HL-60/S4 (cell line): ENCODE measurements around the gene PDIA2.

ENCODE experiments used
- in situ Hi-C: fragments of 300-500 bp; cut with MboI; formaldehyde crosslinking; loops from 2 replicates; pipeline ENCODE4 v1.14.3; 2022; ENCODE audit warnings: low sequenced_read_pairs

PDIA2 gene

DNA sequence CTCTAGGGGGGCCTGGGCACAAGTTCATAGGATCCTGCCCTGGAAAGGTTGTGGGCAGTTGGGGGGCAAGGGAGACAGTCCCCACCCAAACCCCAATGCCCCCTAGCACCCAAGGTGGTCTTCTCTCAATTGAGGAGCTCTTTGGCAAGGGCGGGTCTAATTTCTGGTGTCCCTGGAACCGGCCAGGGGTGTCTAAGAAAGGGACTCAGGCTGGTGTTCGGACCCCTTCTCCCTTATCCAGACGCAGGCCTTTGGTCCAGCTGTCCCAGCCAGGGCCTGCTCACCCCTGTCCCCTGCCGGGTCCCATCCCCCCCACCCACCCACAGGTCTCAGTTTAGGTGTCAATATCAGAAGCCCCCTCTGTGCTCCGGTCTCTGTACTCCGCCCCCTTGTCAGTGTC is 3.4 kb upstream of the PDIA2 start:
- in situ Hi-C loops, result no loop called here

DNA sequence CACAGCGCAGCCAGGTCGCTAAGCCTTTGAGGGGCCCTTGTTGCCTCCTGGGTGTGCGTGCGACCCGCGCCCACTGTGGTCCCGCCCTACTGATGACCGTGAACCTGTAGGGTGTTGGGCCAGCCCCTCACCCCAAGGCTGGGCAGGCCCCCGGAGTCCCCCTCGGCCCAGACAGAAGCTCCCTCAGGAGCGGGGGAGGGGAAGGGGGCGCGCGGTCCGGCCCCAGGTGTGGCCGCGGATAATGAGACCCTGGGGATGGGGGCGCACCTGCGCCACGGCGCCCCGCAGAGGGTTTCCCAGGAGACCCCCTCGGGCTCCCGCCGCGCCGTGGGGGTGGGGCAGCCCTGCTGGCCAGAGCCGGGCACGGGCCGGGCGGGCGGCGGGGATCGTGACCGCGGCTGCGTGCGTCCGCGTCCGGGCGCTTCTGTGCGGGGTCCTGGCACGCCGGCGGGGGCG is 2.9 kb upstream of the PDIA2 start:
- in situ Hi-C loops, result no loop called here

DNA sequence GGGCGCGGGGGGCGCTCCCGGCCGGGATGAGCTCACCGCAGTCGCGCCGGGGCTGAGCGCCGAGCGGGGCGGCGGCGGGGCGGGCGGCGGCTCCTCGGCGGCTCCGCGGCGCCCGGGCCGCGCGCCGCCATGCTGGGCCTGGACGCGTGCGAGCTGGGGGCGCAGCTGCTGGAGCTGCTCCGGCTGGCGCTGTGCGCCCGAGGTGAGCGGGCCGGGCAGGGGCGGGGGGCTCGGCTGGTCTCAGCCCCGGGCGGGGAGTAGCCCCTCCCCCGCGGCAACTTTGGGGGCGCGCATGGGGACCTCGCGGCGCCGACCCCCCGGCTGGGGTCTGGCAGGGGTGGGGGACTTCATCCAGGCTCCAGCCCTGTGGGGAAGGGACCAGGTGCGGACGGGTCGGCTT is 2.4 kb upstream of the PDIA2 start, which contains the start of gene ARHGDIG:
ARHGDIG (plus strand) TSS at position 40 of the 400 bp plus-strand sequence; CDS start at position 130, 90 bp downstream.
- in situ Hi-C loops, result no loop called here

GRCh38 chr16:280991-281659 is 1.8 kb upstream of the PDIA2 start:
- in situ Hi-C loops, result no loop called here

GRCh38 chr16:281660-282255 is 1.2 kb upstream of the PDIA2 start:
- in situ Hi-C loops, result no loop called here

- in situ Hi-C loops, result no loop called here
These were observed 473 bp upstream of the PDIA2 start for GRCh38 chr16:282491-282890.

GRCh38 chr16:284204-285120 is 1.5 kb downstream of the PDIA2 start:
- in situ Hi-C loops, result no loop called here

DNA sequence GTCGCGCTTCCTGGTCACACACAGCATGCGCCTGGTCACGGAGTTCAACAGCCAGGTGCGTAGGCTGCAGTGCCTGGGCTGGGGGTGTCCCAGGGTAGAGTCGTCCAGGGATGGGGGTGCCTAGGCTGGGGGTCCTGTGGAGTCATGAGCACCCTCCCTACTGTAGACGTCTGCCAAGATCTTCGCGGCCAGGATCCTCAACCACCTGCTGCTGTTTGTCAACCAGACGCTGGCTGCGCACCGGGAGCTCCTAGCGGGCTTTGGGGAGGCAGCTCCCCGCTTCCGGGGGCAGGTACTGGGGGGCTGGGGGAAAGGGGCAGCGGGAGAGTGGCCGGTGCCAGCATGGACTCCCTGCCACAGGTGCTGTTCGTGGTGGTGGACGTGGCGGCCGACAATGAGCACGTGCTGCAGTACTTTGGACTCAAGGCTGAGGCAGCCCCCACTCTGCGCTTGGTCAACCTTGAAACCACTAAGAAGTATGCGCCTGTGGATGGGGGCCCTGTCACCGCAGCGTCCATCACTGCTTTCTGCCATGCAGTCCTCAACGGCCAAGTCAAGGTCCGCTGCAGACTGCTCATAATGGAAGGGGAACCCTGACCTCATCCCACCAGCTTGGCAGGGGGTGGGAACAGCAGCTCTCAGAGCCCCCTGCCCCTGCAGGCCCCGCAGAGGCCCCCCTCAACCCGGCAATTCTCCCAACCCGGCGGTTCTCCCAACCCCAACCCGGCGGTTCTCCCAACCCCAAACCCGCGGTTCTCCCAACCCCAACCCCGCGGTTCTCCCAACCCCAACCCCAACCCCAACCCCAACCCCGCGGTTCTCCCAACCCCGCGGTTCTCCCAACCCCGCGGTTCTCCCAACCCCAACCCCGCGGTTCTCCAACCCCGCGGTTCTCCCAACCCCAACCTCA is 2.4 kb downstream of the PDIA2 start:
- in situ Hi-C loops, result no loop called here

DNA sequence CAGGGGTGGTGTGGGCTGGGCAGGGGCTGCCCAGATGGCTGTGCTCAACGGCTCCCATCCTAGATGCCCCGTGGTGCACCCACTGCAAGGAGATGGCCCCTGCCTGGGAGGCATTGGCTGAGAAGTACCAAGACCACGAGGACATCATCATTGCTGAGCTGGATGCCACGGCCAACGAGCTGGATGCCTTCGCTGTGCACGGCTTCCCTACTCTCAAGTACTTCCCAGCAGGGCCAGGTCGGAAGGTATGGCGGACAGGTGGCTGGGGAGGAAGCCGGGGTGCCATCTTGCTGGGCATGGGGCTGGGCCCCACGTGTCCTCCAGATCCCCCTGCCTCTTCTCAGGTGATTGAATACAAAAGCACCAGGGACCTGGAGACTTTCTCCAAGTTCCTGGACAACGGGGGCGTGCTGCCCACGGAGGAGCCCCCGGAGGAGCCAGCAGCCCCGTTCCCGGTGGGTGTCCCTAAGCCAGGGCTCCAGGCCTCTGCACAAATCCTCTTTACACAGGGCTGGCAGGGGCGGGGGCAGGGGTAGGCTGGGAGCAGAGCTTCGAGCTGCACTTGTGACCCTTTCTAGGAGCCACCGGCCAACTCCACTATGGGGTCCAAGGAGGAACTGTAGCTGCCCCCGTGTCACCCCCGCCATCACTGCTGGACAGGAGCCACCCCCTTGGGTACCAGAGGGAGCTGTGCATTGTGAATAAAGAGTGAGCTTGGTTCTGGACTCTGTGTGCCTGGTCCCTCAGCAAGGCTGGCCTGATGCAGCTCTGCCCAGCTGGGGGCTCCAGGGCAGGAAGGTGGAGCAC is 3.7 kb downstream of the PDIA2 start:
- in situ Hi-C loops, result no loop called here

DNA sequence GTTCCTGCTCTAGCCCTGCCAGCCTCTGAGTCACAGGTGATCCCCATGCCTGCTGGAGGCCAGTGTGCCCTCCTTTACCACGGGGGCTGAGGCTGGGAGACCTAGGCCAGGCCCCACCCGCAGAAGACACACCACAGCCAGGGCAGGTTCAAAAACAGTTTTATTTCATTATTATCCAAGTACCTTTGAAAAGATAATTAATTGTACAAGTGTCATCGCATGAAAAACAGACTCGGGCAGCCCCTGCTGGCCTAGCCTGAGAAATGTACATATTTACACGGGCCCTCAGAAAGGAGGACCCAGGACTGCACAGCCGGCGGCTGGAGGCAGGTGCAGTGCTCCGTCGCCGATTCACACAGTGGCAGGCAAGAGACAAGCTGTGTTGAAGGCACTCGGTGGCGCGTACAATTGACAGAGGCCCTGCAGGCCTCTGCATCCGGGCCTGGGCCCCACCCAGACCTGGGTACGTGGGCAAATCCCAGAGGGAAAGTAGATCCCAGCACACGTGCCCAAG is 4.4 kb downstream of the PDIA2 start:
- in situ Hi-C loops, result no loop called here

DNA sequence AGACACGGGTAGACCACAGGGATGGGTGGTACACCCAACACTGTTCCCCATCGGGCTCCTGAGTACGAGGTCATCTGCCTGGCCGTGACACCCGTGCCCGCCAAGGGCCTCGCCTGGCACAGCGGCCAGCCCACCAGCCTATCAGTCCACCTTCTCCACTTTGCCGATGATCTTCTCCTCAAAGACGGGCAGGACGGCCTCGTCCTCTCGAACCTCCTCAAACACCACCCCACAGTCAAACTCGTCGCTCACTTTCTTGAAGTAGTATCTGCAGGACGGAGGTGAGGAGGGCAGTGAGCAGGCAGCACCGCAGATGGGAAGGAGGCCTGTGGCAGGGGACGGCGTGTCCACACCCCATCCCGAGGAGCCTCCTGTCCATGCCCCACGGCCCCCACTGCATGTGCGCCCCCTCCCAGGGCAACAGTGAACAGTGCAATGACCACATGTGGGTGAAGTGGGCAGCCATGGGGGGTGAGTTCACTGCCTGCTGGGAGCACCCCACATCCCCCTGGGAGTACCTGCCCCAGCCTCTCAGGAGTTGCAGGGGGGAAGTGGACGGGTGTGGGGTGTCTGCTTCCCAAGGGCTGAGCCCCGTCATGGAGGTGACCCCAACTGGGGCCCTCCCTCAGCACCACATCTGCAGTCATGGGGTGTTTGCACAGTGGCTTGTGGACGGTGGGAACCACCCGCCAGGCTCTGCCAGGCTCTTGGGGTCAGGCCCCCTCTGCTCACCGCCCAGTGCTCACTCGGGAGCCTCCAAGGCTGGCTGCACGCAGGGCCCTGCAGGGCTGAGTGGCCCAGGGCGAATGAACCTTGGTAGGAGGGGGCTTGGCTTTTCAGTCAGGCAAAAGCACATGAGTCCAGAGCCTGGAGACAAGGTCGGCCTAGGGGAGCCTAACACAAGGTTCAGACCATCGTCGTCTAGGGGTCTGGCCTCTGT is 5.3 kb downstream of the PDIA2 start:
- in situ Hi-C loops, result no loop called here

GRCh38 chr16:289395-289997 is 6.5 kb downstream of the PDIA2 start:
- in situ Hi-C loops, result no loop called here

DNA sequence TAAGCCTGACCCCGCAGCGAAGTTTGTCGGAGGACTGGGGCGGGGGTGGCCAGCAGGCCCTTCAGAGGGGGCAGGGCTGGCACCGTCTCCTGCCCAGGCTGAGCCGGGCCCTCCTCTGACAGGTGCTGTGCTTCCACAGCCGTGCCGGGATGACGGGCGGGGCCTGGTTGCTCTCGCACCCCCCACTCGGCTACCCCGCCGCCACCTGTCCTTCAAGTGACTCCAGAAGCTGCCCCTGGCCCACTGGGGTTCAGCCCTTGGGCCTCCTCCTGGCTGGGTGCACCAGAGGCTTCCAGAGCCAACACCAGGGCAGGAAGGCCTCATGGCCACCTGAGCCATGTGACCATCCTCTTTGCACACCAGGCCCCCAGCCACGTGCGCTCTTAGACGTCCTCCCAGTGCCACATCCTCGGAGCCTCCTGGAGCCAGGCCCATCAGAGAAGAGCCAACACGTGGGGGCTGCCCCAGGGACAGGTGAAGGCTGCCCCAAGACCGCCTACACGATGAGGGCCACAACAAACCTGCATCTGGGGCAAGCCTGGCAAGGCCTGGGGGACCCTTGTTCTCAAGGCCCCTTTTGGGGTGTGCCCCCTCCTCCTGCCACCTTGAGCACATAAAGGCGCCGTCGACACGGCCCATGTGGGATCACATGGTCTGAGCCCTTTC is 7.2 kb downstream of the PDIA2 start:
- in situ Hi-C loops, result no loop called here

DNA sequence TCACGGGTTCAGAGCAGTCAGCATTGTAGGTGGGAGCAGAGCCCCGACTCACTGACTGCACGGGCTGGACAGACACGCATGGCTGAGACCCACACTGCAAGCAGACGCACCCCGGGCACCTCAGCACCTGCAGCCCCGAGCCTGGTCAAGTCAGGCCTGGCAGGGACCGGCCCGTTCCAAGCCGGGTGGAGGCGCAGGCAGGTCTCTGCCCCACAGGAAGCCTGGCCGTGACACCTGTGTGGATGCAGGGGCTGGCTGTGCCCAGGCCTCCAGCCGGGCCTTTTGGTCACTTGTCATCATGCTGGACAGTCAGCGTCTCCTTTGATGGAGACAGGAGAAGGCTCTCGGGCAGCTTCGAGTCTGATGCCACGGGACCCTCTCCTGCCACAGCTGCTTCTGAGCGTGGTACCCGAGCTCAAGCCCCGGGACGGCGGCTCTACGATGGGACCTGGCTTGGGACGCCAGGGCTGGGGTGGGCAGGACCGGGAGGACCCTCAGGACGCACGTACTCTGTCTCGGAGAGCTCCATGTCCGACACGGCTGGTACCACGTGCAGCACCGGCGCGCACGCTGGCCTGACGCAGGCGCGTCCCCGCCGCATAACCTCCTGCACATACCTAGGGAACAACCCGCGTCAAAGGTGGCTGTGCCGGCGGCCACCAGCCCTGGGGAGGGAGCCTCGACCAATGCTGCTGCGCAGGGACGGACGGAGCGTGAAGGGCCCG is 7.9 kb downstream of the PDIA2 start:
- in situ Hi-C loops, result no loop called here

- in situ Hi-C loops, result no loop called here
These were observed 8.6 kb downstream of the PDIA2 start for GRCh38 chr16:291539-291938.

DNA sequence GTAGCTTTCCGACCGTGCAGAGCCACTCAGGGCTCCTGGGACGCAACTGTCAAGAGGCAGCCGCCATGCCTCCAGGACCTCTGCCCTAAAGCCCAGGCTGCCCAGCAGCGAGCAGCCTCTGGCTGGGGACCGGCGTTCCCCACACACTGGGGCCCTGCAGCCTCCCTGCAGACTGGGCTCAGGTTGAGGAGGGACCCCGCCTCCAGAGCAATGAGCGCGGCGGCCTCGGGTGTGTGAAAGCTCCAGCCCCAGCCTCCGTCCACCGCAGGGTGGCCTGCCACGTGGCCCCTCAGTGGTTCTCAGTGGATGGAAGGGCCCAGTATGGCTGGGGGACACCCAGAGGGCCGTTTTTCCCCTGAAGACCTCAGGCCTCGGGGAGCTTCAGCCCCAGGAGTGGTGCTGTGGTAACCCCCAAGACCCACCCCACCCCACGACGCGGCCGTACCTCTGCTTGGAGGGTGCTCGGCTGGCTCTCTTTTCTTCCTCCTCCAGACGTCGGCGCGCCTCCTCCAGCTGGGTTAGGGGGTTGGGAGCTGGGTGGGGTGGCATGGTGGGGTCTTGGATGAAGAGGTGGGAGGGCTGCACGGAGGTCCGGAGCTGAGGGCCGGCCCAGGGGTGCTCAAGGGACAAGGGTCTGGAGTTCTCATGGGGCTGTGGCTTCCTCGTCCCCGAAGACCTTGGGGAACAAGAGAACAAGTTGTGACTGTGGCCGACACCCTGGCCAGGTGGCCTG is 10.2 kb downstream of the PDIA2 start:
- in situ Hi-C loops, result no loop called here
